ENCODE data around the gene ACVR1C.

DNA sequence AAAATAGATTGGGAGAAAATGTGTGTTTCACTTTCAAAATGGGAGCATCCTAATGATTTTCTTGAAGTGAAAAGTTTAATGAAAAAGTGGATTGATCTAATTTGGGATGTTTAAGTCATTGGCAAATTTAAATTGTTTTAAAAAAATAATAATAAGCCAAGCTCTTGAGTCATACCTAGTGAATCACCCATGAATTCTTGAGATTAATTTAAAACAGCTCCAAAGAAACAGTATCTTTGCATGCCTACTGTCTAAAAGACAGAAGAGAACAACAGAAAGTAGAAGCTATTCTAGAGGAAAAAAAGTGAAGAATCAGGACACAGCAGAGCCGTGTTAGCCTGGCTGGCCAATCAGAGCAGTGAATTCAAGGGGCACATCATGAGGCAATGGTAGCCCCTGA is 7.7 kb downstream of the ACVR1C start:
- TF ChIP-seq EP300 (IDR thresholded peaks at IDR 0.05) (no peak), POLR2A (IDR thresholded peaks at IDR 0.05) (no peak), POLR2AphosphoS5 (IDR thresholded peaks at IDR 0.05) (no peak)
- TF ChIP-seq, protein P1, sequence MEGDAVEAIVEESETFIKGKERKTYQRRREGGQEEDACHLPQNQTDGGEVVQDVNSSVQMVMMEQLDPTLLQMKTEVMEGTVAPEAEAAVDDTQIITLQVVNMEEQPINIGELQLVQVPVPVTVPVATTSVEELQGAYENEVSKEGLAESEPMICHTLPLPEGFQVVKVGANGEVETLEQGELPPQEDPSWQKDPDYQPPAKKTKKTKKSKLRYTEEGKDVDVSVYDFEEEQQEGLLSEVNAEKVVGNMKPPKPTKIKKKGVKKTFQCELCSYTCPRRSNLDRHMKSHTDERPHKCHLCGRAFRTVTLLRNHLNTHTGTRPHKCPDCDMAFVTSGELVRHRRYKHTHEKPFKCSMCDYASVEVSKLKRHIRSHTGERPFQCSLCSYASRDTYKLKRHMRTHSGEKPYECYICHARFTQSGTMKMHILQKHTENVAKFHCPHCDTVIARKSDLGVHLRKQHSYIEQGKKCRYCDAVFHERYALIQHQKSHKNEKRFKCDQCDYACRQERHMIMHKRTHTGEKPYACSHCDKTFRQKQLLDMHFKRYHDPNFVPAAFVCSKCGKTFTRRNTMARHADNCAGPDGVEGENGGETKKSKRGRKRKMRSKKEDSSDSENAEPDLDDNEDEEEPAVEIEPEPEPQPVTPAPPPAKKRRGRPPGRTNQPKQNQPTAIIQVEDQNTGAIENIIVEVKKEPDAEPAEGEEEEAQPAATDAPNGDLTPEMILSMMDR (IDR thresholded peaks at IDR 0.05) = no peak
